ENCODE results near the gene KCNG3.

Gene KCNG3

GRCh38 chr2:42480402-42480801 lies 13.4 kb downstream of the KCNG3 start:
- no peak for DNase-seq

GRCh38 chr2:42474765-42475454 lies 18.9 kb downstream of the KCNG3 start:
- DNase-seq, result no peak

GRCh38 chr2:42470706-42471105 lies 23.1 kb downstream of the KCNG3 start:
- DNase-seq, result no peak

- no peak for DNase-seq
These were observed 29.2 kb downstream of the KCNG3 start for GRCh38 chr2:42464631-42465030.

GRCh38 chr2:42463570-42463969 lies 30.2 kb downstream of the KCNG3 start:
- no peak for DNase-seq

GRCh38 chr2:42459296-42459695 lies 34.5 kb downstream of the KCNG3 start:
- no peak for DNase-seq

GRCh38 chr2:42458396-42458795 lies 35.4 kb downstream of the KCNG3 start:
- DNase-seq, result no peak

GRCh38 chr2:42457011-42457410 lies 36.8 kb downstream of the KCNG3 start:
- no peak for DNase-seq

GRCh38 chr2:42456126-42456839 lies 37.5 kb downstream of the KCNG3 start:
- no peak for DNase-seq

- no peak for DNase-seq
These were observed 41.2 kb downstream of the KCNG3 start for GRCh38 chr2:42452545-42452944.

- no peak for DNase-seq
These were observed 43.6 kb downstream of the KCNG3 start for GRCh38 chr2:42450136-42450535.

GRCh38 chr2:42449163-42450087 lies 44.4 kb downstream of the KCNG3 start:
- no peak for DNase-seq

GRCh38 chr2:42448163-42448562 lies 45.6 kb downstream of the KCNG3 start:
- DNase-seq, result no peak

- DNase-seq, result no peak
These were observed 47.1 kb downstream of the KCNG3 start for GRCh38 chr2:42446503-42447271.

- DNase-seq, result no peak
These were observed 49.9 kb downstream of the KCNG3 start for GRCh38 chr2:42443718-42444399.

GRCh38 chr2:42442774-42443173 lies 51.0 kb downstream of the KCNG3 start:
- no peak for DNase-seq

- DNase-seq, result no peak
These were observed 55.1 kb downstream of the KCNG3 start for GRCh38 chr2:42438685-42439084.

GRCh38 chr2:42436370-42436769 lies 57.4 kb downstream of the KCNG3 start:
- DNase-seq, result no peak

- no peak for DNase-seq
These were observed 58.2 kb downstream of the KCNG3 start for GRCh38 chr2:42435628-42436027.

- DNase-seq, result no peak
These were observed 63.6 kb downstream of the KCNG3 start for GRCh38 chr2:42430188-42430587.

- no peak for DNase-seq
These were observed 64.4 kb downstream of the KCNG3 start for GRCh38 chr2:42429352-42429751.

GRCh38 chr2:42425697-42426096 lies 68.1 kb downstream of the KCNG3 start:
- DNase-seq, result no peak

Data from right hindlimb (tissue), 1 donor.